HFF-Myc (cell line): ENCODE data around the gene PGLYRP2.
"Not testable (repeated sequence)": the region's sequence is repeated elsewhere in the genome, so short reads cannot be mapped to it uniquely, and the experiment has no call there.

ENCODE experiments used
- DNase-seq: peaks from one replicate; pipeline ENCODE4 v3.0.0-alpha.2; 2011; ENCODE audit warnings: low read depth; ENCODE audit errors: extremely low read depth
- H3K4me3 ChIP-seq: replicated peaks from 2 replicates; pipeline ENCODE4 v1.5.1; 2011; ENCODE audit warnings: low read depth, mild to moderate bottlenecking, control low read depth, low read length
- TF ChIP-seq, protein P1 (sequence below): IDR thresholded peaks from 2 replicates; pipeline ENCODE4 v1.5.1; 2012; ENCODE audit warnings: mild to moderate bottlenecking, low read depth, low read length, control low read depth; ENCODE audit errors: missing control alignments

PGLYRP2 gene

GRCh38 chr19:15488489-15489226 is 9.4 kb upstream of the PGLYRP2 start:
- no peak for DNase-seq
- TF ChIP-seq, protein P1, sequence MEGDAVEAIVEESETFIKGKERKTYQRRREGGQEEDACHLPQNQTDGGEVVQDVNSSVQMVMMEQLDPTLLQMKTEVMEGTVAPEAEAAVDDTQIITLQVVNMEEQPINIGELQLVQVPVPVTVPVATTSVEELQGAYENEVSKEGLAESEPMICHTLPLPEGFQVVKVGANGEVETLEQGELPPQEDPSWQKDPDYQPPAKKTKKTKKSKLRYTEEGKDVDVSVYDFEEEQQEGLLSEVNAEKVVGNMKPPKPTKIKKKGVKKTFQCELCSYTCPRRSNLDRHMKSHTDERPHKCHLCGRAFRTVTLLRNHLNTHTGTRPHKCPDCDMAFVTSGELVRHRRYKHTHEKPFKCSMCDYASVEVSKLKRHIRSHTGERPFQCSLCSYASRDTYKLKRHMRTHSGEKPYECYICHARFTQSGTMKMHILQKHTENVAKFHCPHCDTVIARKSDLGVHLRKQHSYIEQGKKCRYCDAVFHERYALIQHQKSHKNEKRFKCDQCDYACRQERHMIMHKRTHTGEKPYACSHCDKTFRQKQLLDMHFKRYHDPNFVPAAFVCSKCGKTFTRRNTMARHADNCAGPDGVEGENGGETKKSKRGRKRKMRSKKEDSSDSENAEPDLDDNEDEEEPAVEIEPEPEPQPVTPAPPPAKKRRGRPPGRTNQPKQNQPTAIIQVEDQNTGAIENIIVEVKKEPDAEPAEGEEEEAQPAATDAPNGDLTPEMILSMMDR = no peak
- no peak overlapping the region for H3K4me3 ChIP-seq

DNA sequence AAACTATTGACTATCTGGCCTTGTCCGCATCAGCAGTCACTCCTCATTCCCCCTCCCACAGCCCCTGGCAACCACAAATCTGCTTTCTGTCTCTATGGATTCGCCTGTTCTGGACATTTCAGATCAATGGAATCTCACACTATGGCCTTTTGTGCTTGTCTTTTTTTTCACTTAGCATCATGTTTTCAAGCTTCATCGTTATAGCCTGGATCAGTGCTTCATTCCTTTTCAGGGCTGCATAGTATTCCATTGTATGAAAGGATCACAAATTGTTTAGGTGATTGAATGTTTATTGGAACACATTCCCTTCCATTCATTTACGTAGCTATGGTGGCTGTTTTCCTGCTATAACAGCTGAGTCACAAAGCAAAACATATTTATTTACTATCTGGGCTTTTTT is 7.7 kb upstream of the PGLYRP2 start:
- TF ChIP-seq, protein P1 = no peak
- H3K4me3 ChIP-seq = no peak overlapping the region
- no peak for DNase-seq

GRCh38 chr19:15485768-15486167 is 6.5 kb upstream of the PGLYRP2 start:
- not testable (repeated sequence) for DNase-seq, H3K4me3 ChIP-seq

- H3K4me3 ChIP-seq, DNase-seq: not testable (repeated sequence)
Observed at GRCh38 chr19:15480996-15481395, 1.7 kb upstream of the PGLYRP2 start.

GRCh38 chr19:15476325-15476724 is 3.0 kb downstream of the PGLYRP2 start:
- DNase-seq = no peak
- TF ChIP-seq, protein P1 = no peak

GRCh38 chr19:15475611-15476010 is 3.7 kb downstream of the PGLYRP2 start:
- no peak overlapping the region for H3K4me3 ChIP-seq
- TF ChIP-seq, protein P1 = no peak
- no peak for DNase-seq

More at GRCh38 chr19:15476325-15476724, 3.0 kb downstream of the PGLYRP2 start:
- no peak overlapping the region for H3K4me3 ChIP-seq

DNA sequence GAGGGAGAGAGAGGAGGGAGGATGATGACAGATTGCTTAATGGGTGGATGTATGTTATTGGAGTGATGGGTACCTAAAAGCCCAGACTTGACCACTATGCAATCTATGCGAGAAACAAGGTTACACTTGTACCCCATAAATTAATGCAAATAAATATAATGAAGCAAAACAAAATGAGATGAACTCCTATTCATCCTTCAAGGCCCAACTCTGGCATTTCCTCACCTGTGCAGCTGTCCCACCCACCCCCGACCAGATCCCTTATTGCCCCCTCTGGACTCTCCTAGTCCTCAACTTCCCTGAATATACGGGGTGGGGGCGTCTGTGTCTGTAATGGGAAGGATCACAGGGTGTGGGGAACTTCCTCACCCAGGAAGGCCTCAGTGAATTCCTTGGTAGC is 4.1 kb downstream of the PGLYRP2 start:
- DNase-seq = no peak
- no peak overlapping the region for H3K4me3 ChIP-seq
- TF ChIP-seq, protein P1 = no peak

DNA sequence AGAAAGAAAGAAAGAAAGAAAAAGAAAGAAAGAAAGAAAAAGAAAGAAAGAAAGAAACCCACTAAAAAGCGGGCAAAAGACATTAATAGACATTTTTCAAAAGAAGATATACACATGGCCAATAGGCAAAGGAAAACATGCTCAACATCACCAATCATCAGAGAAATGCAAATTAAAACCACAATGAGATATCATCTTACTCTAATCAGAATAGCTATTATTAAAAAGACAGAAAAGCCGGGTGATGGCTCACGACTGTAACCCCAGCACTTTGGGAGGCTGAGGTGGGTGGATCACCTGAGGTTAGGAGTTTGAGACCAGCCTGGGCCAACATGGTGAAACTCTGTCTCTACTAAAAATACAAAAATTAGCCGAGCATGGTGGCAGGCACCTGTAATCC is 5.5 kb downstream of the PGLYRP2 start:
- not testable (repeated sequence) for DNase-seq, H3K4me3 ChIP-seq
